ENCODE measurements around the gene EEF1B2. TPM values are rescaled to one million over a fixed set of nuclear protein-coding genes. Genes with fewer than 3 reads are reported as not detected.

EEF1B2 gene
- total and polyA plus RNA-seq, 2 of the 13 experiments (the other 11 are each of a cell fraction or from before 2014, with no cell fraction given), result 1,284 to 1,731 TPM

- TF ChIP-seq KDM5B (CRISPR knock-in tag; IDR thresholded peaks at IDR 0.05; ENCODE audit: borderline replicate concordance) (no peak), ZNF24 (IDR thresholded peaks at IDR 0.05) (no peak), FOXC1 (CRISPR knock-in tag; IDR thresholded peaks at IDR 0.05; ENCODE audit: borderline replicate concordance) (no peak), ZNF235 (CRISPR knock-in tag; IDR thresholded peaks at IDR 0.05; ENCODE audit: borderline replicate concordance) (no peak)
These were observed 43.6 kb downstream of the EEF1B2 start (continued) for GRCh38 chr2:206203331-206203730.

- in situ Hi-C loops (cut with HindIII; ENCODE audit: extremely low pct_ligation_motif_present, low pct_unique_long_range_greater_than_20kb) (no loop called here), intact Hi-C loops (cut with micrococcal nuclease; ENCODE audit: unreplicated experiment) (no loop called here)
- Histone ChIP-seq H3K9ac (ENCODE audit: insufficient read depth, low read depth, low read length) (no peak overlapping the region), H3K4me3 (replicated peaks in 1 of 3; ENCODE audit: insufficient read depth in 1 of 3, low read depth in 2 of 3, low read length in 3 of 3) (no peak overlapping the region), H3K27me3 (ENCODE audit: control insufficient read depth in 1 of 2, insufficient read depth in 2 of 2, low read length in 2 of 2) (peaks cover 2 to 18% of the 10 kb centered on the region in 2 experiments; a peak in 4 of 5 replicates), H2AFZ (ENCODE audit: low read length) (no peak overlapping the region), H3K4me2 (ENCODE audit: low read depth, low read length) (no peak overlapping the region), H3K9me3 (ENCODE audit: low read length) (no peaks in the 10 kb centered on the region), H3K4me1 (ENCODE audit: insufficient read depth, low read length) (peaks cover 7% of the 10 kb centered on the region; the same call in 1 of the 2 replicates), H3K27ac (ENCODE audit: extremely low read length, insufficient read depth, low read length) (no peak overlapping the region), H4K20me1 (ENCODE audit: insufficient read depth, low read length) (no peaks in the 10 kb centered on the region), H3K36me3 (replicated peaks in 1 of 2; ENCODE audit: control insufficient read depth in 1 of 2, insufficient read depth in 2 of 2, low read length in 2 of 2) (no peaks in the 10 kb centered on the region), H3K79me2 (ENCODE audit: insufficient read depth, low read length) (no peaks in the 10 kb centered on the region)
- DNase-seq (ENCODE audit: low spot score), result no peak
- 45% methylated on average over 3 of the region's 3 CpGs for WGBS (ENCODE audit: low lambda C conversion rate)
- no TSS peak for BruUV-seq (replicated peaks)
- ChIA-PET POLR2A (no interaction called here), CTCF (ENCODE audit: low intra/inter-chr PET ratio, low total read pairs) (no interaction called here)
- peak; percentile 26 for FAIRE-seq
- no peak for ATAC-seq
- TF ChIP-seq ZNF878 (CRISPR knock-in tag; IDR thresholded peaks at IDR 0.05) (no peak), THAP8 (CRISPR knock-in tag; IDR thresholded peaks at IDR 0.05; ENCODE audit: borderline replicate concordance) (no peak), XBP1 (CRISPR knock-in tag; IDR thresholded peaks at IDR 0.05) (no peak), ARID5B (CRISPR knock-in tag; IDR thresholded peaks at IDR 0.05) (no peak), FOXK2 (IDR thresholded peaks at IDR 0.05) (no peak), ZNF160 (CRISPR knock-in tag; IDR thresholded peaks at IDR 0.05) (no peak), GZF1 (CRISPR knock-in tag; IDR thresholded peaks at IDR 0.05) (no peak), NFKB2 (CRISPR knock-in tag; IDR thresholded peaks at IDR 0.05; ENCODE audit: borderline replicate concordance) (no peak), ARID4A (CRISPR knock-in tag; IDR thresholded peaks at IDR 0.05; ENCODE audit: borderline replicate concordance) (no peak), CSRNP2 (CRISPR knock-in tag; conservative IDR thresholded peaks at IDR 0.05; ENCODE audit: low read depth) (no peak)
These were observed 45.0 kb downstream of the EEF1B2 start for GRCh38 chr2:206204710-206205109.
